Memory B cell (primary cell): ENCODE data around the gene ZC3H10.
"Not testable (repeated sequence)": the region's sequence is repeated elsewhere in the genome, so short reads cannot be mapped to it uniquely, and the experiment has no call there.

ENCODE experiments used
- ATAC-seq: fragments of 150-1000 bp; cut with Tn5 transposase; 2 replicates; pipeline ENCODE4 v1.10.0; 2021; ENCODE audit warnings: low read depth, mild to moderate bottlenecking, moderate library complexity
- DNase-seq, 2 donors: peaks; one replicate each; pipeline ENCODE4 v3.0.0; 2022; ENCODE audit warnings: low spot score in 2 of 2
- H3K27ac Mint-ChIP-seq: one replicate; pipeline ENCODE4 v1.8.0; 2022; ENCODE audit warnings: mild to moderate bottlenecking, moderate library complexity, mixed read lengths
- H3K27me3 Mint-ChIP-seq: one replicate; pipeline ENCODE4 v1.8.0; 2022; ENCODE audit warnings: mixed read lengths
- H3K36me3 Mint-ChIP-seq: one replicate; pipeline ENCODE4 v1.8.0; 2022; ENCODE audit warnings: mild to moderate bottlenecking, mixed read lengths
- H3K4me1 Mint-ChIP-seq: one replicate; pipeline ENCODE4 v1.8.0; 2022; ENCODE audit warnings: mixed read lengths
- H3K4me3 Mint-ChIP-seq: one replicate; pipeline ENCODE4 v1.8.0; 2022; ENCODE audit warnings: mild to moderate bottlenecking, moderate library complexity, mixed read lengths
- H3K9me3 Mint-ChIP-seq: one replicate; pipeline ENCODE4 v1.8.0; 2022; ENCODE audit warnings: mixed read lengths

The ZC3H10 gene

GRCh38 chr12:56110571-56110970 lies 7.5 kb upstream of the ZC3H10 start:
- peaks cover 21% of the 10 kb centered on the region for H3K36me3 Mint-ChIP-seq
- H3K4me3 Mint-ChIP-seq, result no peak overlapping the region
- no peak for ATAC-seq
- no peaks in the 10 kb centered on the region for H3K9me3 Mint-ChIP-seq
- DNase-seq, result no peak
- H3K27me3 Mint-ChIP-seq, result no peaks in the 10 kb centered on the region
- H3K4me1 Mint-ChIP-seq, result peaks cover 9% of the 10 kb centered on the region
- no peak overlapping the region for H3K27ac Mint-ChIP-seq

- Mint-ChIP-seq H3K4me3 (peak overlapping the region; percentile 21), H3K27ac (no peak overlapping the region), H3K36me3 (peaks cover 29% of the 10 kb centered on the region), H3K27me3 (no peaks in the 10 kb centered on the region), H3K4me1 (peaks cover 15% of the 10 kb centered on the region), H3K9me3 (no peaks in the 10 kb centered on the region)
- no peak for DNase-seq
- no peak for ATAC-seq
Measured at GRCh38 chr12:56114084-56114483, 4.0 kb upstream of the ZC3H10 start.

- peaks cover 25% of the 10 kb centered on the region for H3K36me3 Mint-ChIP-seq
Measured at GRCh38 chr12:56115329-56115728, 2.7 kb upstream of the ZC3H10 start.

GRCh38 chr12:56116267-56117081 lies 1.6 kb upstream of the ZC3H10 start, which contains the start of gene RPL41:
RPL41 (plus strand) TSS chr12:56116633.
- peaks cover 25% of the 10 kb centered on the region for H3K36me3 Mint-ChIP-seq
- ATAC-seq, result peak; percentile 51
- peak within 1 kb of the TSS; percentile 99 for H3K27ac Mint-ChIP-seq
- H3K27me3 Mint-ChIP-seq, result no peaks in the 10 kb centered on the region
- H3K4me1 Mint-ChIP-seq, result peaks cover 21% of the 10 kb centered on the region
- DNase-seq, result peak; percentile 94 to 96
- H3K9me3 Mint-ChIP-seq, result no peaks in the 10 kb centered on the region
- peak within 1 kb of the TSS; percentile 99 for H3K4me3 Mint-ChIP-seq

More at GRCh38 chr12:56115329-56115728, 2.7 kb upstream of the ZC3H10 start:
- DNase-seq, result no peak
- ATAC-seq, result no peak
- peak overlapping the region; percentile 99 for H3K4me3 Mint-ChIP-seq
- no peaks in the 10 kb centered on the region for H3K27me3 Mint-ChIP-seq
- H3K27ac Mint-ChIP-seq, result peak overlapping the region; percentile 99
- H3K4me1 Mint-ChIP-seq, result peaks cover 21% of the 10 kb centered on the region
- no peaks in the 10 kb centered on the region for H3K9me3 Mint-ChIP-seq

GRCh38 chr12:56117082-56117706 lies 872 bp upstream of the ZC3H10 start:
- ATAC-seq, DNase-seq, H3K9me3 Mint-ChIP-seq, H3K27me3 Mint-ChIP-seq: not testable (repeated sequence)
- Mint-ChIP-seq H3K27ac (peak overlapping the region; percentile 99), H3K36me3 (peaks cover 27% of the 10 kb centered on the region), H3K4me1 (peaks cover 21% of the 10 kb centered on the region), H3K4me3 (peak overlapping the region; percentile 99)

- H3K27me3 Mint-ChIP-seq, result no peaks in the 10 kb centered on the region
Measured at GRCh38 chr12:56118688-56119357, 757 bp downstream of the ZC3H10 start.

GRCh38 chr12:56119361-56119796 lies 1.3 kb downstream of the ZC3H10 start:
- Mint-ChIP-seq H3K36me3 (peaks cover 21% of the 10 kb centered on the region), H3K27ac (peak overlapping the region; percentile 99), H3K9me3 (no peaks in the 10 kb centered on the region)

More at GRCh38 chr12:56118688-56119357, 757 bp downstream of the ZC3H10 start:
- peak overlapping the region; percentile 99 for H3K27ac Mint-ChIP-seq
- H3K4me3 Mint-ChIP-seq, result peak overlapping the region; percentile 99
- peaks cover 24% of the 10 kb centered on the region for H3K4me1 Mint-ChIP-seq
- ATAC-seq (no peak), DNase-seq (peak in 1 of 2 donors; percentile 18)
- peaks cover 21% of the 10 kb centered on the region for H3K36me3 Mint-ChIP-seq
- no peaks in the 10 kb centered on the region for H3K9me3 Mint-ChIP-seq

GRCh38 chr12:56120158-56120846 lies 2.2 kb downstream of the ZC3H10 start:
- Mint-ChIP-seq H3K9me3 (no peaks in the 10 kb centered on the region), H3K4me1 (peaks cover 27% of the 10 kb centered on the region), H3K27ac (no peak overlapping the region), H3K4me3 (no peak overlapping the region), H3K27me3 (no peaks in the 10 kb centered on the region), H3K36me3 (peaks cover 21% of the 10 kb centered on the region)
- no peak for DNase-seq
- ATAC-seq, result no peak

More at GRCh38 chr12:56119361-56119796, 1.3 kb downstream of the ZC3H10 start:
- no peak for ATAC-seq
- DNase-seq, result peak; percentile 29 to 44
- peaks cover 27% of the 10 kb centered on the region for H3K4me1 Mint-ChIP-seq
- no peaks in the 10 kb centered on the region for H3K27me3 Mint-ChIP-seq
- peak overlapping the region; percentile 99 for H3K4me3 Mint-ChIP-seq

- H3K4me3 Mint-ChIP-seq, result no peak overlapping the region
- H3K27me3 Mint-ChIP-seq, result no peaks in the 10 kb centered on the region
- H3K4me1 Mint-ChIP-seq, result peaks cover 32% of the 10 kb centered on the region
- DNase-seq, result no peak
- H3K27ac Mint-ChIP-seq, result no peak overlapping the region
- H3K36me3 Mint-ChIP-seq, result peaks cover 23% of the 10 kb centered on the region
- no peaks in the 10 kb centered on the region for H3K9me3 Mint-ChIP-seq
- no peak for ATAC-seq
Measured at GRCh38 chr12:56121204-56121870, 3.3 kb downstream of the ZC3H10 start.

GRCh38 chr12:56122637-56123036 lies 4.6 kb downstream of the ZC3H10 start:
- peaks cover 37% of the 10 kb centered on the region for H3K4me1 Mint-ChIP-seq
- no peak for ATAC-seq
- H3K27ac Mint-ChIP-seq, result no peak overlapping the region
- no peaks in the 10 kb centered on the region for H3K9me3 Mint-ChIP-seq
- DNase-seq, result no peak
- peaks cover 14% of the 10 kb centered on the region for H3K36me3 Mint-ChIP-seq
- no peak overlapping the region for H3K4me3 Mint-ChIP-seq
- no peaks in the 10 kb centered on the region for H3K27me3 Mint-ChIP-seq

GRCh38 chr12:56124133-56124532 lies 6.1 kb downstream of the ZC3H10 start:
- H3K9me3 Mint-ChIP-seq, result no peaks in the 10 kb centered on the region
- H3K27me3 Mint-ChIP-seq, result no peaks in the 10 kb centered on the region
- H3K27ac Mint-ChIP-seq, result peak overlapping the region; percentile 36
- ATAC-seq (no peak), DNase-seq (no peak)
- peaks cover 12% of the 10 kb centered on the region for H3K36me3 Mint-ChIP-seq
- H3K4me3 Mint-ChIP-seq, result no peak overlapping the region
- peaks cover 29% of the 10 kb centered on the region for H3K4me1 Mint-ChIP-seq

- H3K36me3 Mint-ChIP-seq, result peaks cover 14% of the 10 kb centered on the region
- H3K4me1 Mint-ChIP-seq, result peaks cover 34% of the 10 kb centered on the region
- H3K9me3 Mint-ChIP-seq, result no peaks in the 10 kb centered on the region
- peak overlapping the region; percentile 91 for H3K27ac Mint-ChIP-seq
- peak in 1 of 2 donors; percentile 29 for DNase-seq
- peak; percentile 14 for ATAC-seq
- H3K4me3 Mint-ChIP-seq, result peak overlapping the region; percentile 93
- H3K27me3 Mint-ChIP-seq, result no peaks in the 10 kb centered on the region
Measured at GRCh38 chr12:56126732-56127239, 8.7 kb downstream of the ZC3H10 start.

- Mint-ChIP-seq H3K27ac (peak overlapping the region; percentile 91), H3K36me3 (peaks cover 21% of the 10 kb centered on the region), H3K4me3 (peak overlapping the region; percentile 93), H3K4me1 (peaks cover 39% of the 10 kb centered on the region), H3K9me3 (no peaks in the 10 kb centered on the region), H3K27me3 (no peaks in the 10 kb centered on the region)
- ATAC-seq, result no peak
- DNase-seq, result no peak
Measured at GRCh38 chr12:56127485-56127887, 9.4 kb downstream of the ZC3H10 start.
